GM21786 (cell line): ENCODE results near the gene SPRED1.
A peak's percentile ranks its signal among the peaks of the same experiment; 100 is the strongest.

Experiments used
- ATAC-seq: cut with Tn5 transposase; IDR thresholded peaks from one replicate; pipeline ENCODE4 v1.9.1; 2021; ENCODE audit not compliant: unreplicated experiment

The SPRED1 gene

DNA sequence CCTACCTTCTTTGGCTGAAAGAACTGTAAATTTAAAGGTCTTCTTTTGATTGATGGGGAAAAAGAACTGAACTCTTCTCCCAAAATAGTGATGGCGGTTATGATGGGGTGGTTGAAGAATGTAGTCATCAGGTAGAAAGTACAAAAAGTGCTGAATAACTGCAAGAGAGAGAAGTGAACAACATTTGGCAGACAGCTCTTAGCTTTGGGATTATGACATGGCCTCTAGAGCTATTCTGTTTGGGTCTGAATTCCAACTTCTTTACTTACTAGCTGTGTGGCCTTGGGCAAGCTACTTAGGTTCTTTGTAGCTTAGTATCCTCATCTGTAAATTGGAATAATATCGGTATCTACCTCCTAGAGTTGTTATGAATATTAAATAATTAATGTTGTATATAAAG, 91.7 kb downstream of the SPRED1 start:
- no peak for ATAC-seq

- ATAC-seq, result no peak
Observed at GRCh38 chr15:38349251-38349650, 96.6 kb downstream of the SPRED1 start.

GRCh38 chr15:38351466-38351865, 98.8 kb downstream of the SPRED1 start:
- no peak for ATAC-seq

DNA sequence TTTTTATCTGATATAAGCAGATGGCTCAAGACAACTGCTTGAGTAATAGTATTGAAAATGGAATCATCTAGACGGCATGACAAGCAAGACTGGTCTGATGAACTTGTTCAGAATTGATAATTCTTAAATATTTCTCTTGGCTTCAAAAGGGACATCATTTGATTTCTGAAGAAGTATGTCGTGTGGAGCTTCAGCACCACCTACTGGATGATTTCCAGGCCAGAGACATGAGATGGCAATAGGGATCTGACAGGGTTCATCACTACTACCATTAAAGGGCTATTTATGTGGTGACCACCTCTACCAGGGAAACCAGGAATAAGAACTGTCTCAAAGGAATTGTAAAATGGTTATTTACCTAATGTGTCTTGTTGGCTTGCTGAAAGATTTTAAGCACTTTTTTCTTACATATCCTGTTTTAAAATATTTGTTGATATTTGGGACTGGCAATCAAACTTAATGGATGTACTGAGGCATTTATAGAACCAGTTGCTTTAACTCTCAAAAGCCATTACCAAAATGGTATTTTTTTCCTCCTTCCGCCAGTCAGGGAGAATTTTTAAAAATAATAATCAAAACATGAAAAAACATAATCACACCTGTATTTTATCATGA, 101.8 kb downstream of the SPRED1 start:
- no peak for ATAC-seq

DNA sequence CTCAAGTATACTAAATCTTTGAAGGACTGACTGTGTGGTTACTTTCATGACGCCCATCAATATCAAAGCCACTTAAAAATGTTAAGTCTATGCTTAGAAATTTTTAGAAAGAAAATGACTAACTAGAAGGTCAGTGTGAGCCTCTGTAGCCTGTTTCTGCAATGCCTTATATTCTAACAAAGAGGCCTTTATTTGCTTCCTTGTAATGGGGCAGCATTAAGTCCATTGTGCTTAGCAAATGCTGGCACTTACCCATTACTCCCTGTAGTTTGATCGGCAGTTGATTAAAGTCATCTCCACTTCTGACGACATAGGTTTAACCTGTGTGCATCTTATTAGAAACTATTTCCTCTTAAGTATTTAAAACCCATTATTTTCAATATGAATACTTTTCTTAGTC, 109.7 kb downstream of the SPRED1 start:
- ATAC-seq, result no peak

GRCh38 chr15:38367476-38367875, 114.8 kb downstream of the SPRED1 start:
- no peak for ATAC-seq

DNA sequence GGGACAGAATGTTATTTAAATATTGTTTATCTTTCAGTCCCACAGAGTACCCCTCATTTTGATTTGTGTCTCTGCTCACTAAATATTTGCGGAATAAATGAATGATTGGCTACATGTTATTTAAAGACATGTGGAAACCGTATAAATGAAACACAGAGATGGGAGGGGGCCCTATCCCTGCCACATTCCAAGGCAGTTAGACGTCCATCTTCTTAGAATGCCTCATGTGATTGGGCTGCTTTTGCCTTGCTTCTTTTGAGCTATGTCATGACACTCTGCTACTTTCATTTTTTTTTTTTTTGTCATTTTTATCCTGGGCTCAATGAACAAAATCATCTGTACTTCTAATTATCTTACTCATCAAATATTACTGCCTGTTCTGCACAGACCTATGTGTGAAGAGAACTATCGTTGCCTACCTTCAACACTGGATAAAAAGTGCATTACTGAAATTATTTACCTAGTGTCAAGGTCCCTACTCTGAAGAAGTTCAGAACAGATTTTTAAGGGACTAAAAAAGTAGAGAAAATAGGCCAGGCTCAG, 117.4 kb downstream of the SPRED1 start:
- ATAC-seq, result no peak

DNA sequence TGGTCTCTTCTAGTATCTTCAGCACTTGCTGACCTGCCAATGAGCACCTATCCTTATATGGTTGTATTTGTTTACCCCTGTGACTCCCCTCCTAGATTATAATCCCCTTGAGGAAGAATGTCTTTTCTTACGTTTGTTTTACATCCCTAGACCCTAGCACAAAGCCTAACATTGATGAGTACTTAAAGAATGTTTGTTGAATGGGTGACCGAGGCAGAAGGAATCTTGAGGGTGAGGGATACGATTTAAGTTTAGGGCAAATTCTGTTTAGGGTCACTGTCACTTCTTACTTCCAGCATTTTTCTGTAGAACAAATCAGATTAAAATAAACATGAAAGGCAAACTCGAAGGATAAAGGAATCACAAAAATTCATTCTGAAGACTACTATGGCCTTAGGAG, 120.4 kb downstream of the SPRED1 start:
- ATAC-seq, result no peak

DNA sequence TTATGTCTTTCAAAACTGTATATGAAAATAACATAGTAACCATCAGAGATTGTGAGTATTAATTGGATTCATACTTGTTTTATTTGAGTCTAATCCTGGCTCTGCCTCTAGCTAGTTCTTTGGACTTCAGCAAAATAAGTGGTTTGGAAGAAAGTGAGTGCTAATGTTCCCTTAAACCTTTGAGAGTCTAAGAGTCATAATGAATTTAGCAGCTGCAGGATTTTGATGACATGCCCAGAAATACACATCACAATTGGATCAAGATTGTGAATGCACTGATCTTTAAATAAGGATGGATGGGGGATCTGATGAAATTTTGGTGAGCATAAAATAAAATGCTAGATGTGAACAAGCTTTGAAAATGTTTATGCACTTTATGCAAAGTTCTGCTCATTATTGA, 121.4 kb downstream of the SPRED1 start:
- ATAC-seq, result no peak

DNA sequence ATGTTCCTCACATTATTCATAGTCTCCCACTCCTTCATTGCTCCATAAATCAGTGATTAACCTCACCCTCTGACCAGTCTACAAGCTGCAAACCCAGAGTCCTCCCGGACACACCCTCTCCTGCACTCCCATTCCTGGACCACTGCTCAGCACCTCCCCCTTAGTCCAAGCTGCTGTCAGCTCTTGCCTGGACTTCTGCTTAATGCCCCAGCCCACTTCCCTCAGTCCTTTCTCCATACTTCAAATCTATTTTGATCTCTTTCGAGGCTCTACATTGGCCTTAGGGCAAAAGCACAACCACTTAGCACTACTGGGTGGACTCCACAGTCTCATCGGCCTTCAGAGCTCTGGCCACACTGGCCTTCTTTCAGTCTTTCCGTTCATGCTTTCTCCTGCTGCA, 121.9 kb downstream of the SPRED1 start:
- no peak for ATAC-seq

DNA sequence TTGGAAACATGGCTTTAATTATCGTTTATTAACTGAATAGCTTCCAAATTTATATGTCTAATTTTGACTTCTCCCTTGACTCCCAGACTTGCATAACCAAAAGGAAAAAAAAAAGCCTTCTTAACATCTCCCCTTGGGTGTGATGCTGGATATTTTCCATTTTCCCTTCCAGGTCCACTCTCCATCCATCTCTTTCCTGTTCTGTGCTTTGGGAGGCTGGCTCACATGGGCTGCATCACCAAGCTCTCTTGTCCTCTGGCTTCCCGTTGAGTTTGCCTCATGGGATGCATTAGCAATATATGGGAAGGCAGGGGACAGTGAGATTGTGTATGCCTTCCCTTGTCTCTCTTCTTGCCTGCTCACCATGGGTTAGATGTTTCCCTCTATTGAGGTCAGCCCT, 123.4 kb downstream of the SPRED1 start:
- no peak for ATAC-seq

DNA sequence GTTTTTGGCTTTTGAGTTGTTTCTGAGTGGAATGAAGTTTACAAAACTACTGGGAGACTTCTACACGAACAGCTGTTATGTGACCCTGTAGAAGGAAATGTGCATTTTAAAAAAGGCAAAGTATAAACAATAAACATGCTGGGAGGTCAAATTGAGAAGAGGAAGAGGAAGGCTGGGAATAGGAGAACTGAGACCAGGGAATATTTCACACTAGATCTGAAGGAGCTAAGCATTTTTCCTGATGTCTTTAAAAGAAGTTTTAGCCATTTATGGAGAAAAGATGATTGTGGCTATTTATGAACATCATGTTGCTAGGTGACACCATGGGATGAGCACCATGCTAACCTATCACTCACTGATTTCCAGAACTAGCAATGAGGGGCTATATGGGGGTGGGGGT, 125.0 kb downstream of the SPRED1 start:
- ATAC-seq, result no peak

- no peak for ATAC-seq
Observed at GRCh38 chr15:38378161-38378560, 125.5 kb downstream of the SPRED1 start.

DNA sequence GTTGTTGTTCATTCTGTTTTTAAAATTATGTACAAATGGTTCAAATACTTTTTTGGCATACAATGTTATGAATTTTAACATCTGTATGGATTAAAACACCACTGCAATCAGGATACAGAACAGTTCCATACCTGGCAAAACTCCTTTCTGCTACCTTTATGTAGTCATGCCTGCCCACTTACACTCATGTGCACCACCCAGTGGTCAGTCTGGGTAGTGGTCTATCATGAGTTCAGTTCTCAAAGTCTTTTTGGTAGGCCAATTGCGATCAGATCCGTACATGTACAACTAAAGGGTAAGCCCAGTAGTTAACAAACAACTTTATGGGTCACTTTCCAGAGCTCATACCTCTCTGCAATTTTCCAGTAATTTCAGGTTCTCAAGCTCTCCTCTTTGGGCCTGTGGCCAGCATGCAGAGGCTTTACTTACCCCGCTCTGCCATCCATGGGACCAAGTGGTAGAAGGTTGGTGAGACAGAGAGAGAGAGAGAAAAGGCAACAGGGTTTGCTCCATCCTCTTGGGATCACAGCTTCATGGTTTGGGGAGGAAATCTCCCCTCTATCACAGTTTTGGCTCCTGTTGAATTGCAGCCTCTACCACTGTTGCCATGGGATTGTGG, 137.4 kb downstream of the SPRED1 start:
- peak; percentile 68 for ATAC-seq

GRCh38 chr15:38391191-38391590, 138.6 kb downstream of the SPRED1 start:
- ATAC-seq, result no peak

DNA sequence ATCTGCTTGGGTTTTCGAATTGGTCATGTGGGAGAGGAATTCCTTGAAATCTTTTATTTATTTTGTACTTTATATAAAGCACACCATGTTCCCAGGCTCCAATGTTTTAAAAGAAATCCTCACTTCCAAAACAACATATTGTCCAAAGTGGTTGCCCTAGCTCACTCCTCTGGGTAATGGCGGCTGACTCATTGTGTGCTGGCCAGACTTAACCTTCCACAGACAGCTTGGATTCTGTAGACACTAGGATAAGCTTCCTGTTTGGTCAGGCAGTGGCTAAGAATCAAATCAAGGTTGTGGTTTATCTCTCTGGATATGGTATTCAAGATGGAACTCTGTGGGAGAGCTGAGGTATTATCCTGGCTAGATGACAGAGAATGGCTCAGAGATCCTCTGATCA, 145.5 kb downstream of the SPRED1 start:
- no peak for ATAC-seq

- no peak for ATAC-seq
Observed at GRCh38 chr15:38401106-38401505, 148.5 kb downstream of the SPRED1 start.

DNA sequence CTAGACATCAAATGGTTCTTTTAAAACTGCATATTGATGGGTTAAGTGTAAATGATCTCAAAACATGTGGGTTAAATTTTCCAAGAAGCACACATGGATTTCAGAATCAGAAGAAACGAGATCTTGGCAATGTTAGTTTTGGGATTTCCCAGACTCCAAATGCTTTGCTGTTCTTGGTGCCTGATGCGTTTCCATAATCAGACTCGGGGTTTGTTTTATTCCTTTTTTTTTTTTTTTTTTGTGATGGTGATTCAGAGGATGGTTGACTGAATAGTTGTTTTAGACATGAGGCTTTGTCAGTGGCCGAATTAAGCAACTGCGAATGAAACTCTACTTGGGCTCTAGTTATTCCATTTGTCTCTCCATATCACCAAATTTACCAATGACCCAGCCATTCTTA, 149.1 kb downstream of the SPRED1 start:
- ATAC-seq, result no peak

GRCh38 chr15:38406436-38406835, 153.8 kb downstream of the SPRED1 start:
- ATAC-seq, result no peak
